HepG2 (cell line): ENCODE results near the gene MLST8. TPM values are rescaled to one million over a fixed set of nuclear protein-coding genes. Genes with fewer than 3 reads are reported as not detected.

Experiments
- AGO1 ChIP-seq: fragments of 200-400 bp; formaldehyde crosslinking; IDR thresholded peaks from 2 replicates; pipeline ENCODE4 v1.6.1; 2017; ENCODE audit warnings: mild to moderate bottlenecking, low read depth, low read length, moderate library complexity; ENCODE audit not compliant: poor library complexity, severe bottlenecking
- ARID4A ChIP-seq: sonication (generic); formaldehyde crosslinking; IDR thresholded peaks from 2 replicates; pipeline ENCODE4 v1.5.0; 2020; ENCODE audit warnings: mild to moderate bottlenecking, missing genetic modification reagents, borderline replicate concordance
- ARNTL ChIP-seq: sonication (generic); formaldehyde crosslinking; IDR thresholded peaks from 2 replicates; pipeline ENCODE4 v1.4.0; 2020; ENCODE audit warnings: mild to moderate bottlenecking, missing genetic modification reagents
- BORCS8-MEF2B ChIP-seq: sonication (generic); formaldehyde crosslinking; IDR thresholded peaks from 2 replicates; pipeline ENCODE4 v1.8.0; 2022; ENCODE audit warnings: mild to moderate bottlenecking, missing genetic modification reagents
- DNMT1 ChIP-seq: sonication (generic); formaldehyde crosslinking; IDR thresholded peaks from 2 replicates; pipeline ENCODE4 v1.5.1; 2020; ENCODE audit warnings: mild to moderate bottlenecking, missing genetic modification reagents
- HDAC2 ChIP-seq: sonication (generic); formaldehyde crosslinking; IDR thresholded peaks from 2 replicates; pipeline ENCODE4 v1.4.0; 2020; ENCODE audit warnings: missing genetic modification reagents
- JUNB ChIP-seq: sonication (generic); formaldehyde crosslinking; IDR thresholded peaks from 2 replicates; pipeline ENCODE4 v1.8.0; 2022; ENCODE audit warnings: missing genetic modification reagents, mild to moderate bottlenecking, borderline replicate concordance
- MEIS1 ChIP-seq: sonication (generic); formaldehyde crosslinking; IDR thresholded peaks from 2 replicates; pipeline ENCODE4 v1.9.0; 2021; ENCODE audit warnings: mild to moderate bottlenecking, missing genetic modification reagents, moderate library complexity, borderline replicate concordance
- MNT ChIP-seq: fragments of 450-650 bp; IDR thresholded peaks from 2 replicates; pipeline ENCODE4 v1.6.1; 2016
- MTA1 ChIP-seq: sonication (generic); formaldehyde crosslinking; IDR thresholded peaks from 2 replicates; pipeline ENCODE4 v1.4.0; 2020; ENCODE audit warnings: missing genetic modification reagents, mild to moderate bottlenecking, borderline replicate concordance
- MTERF4 ChIP-seq: sonication (generic); formaldehyde crosslinking; IDR thresholded peaks from 2 replicates; pipeline ENCODE4 v1.8.0; 2023; ENCODE audit warnings: mild to moderate bottlenecking, missing genetic modification reagents
- PHB2 ChIP-seq: fragments of 450-650 bp; IDR thresholded peaks from 2 replicates; pipeline ENCODE4 v1.6.1; 2018; ENCODE audit not compliant: partially characterized antibody
- POLR2G ChIP-seq: fragments of 200-400 bp; formaldehyde crosslinking; IDR thresholded peaks from 2 replicates; pipeline ENCODE4 v1.6.1; 2018; ENCODE audit warnings: mild to moderate bottlenecking, low read depth, low read length, moderate library complexity
- PRMT3 ChIP-seq: sonication (generic); formaldehyde crosslinking; IDR thresholded peaks from 2 replicates; pipeline ENCODE4 v1.8.1; 2022; ENCODE audit warnings: low read depth, mild to moderate bottlenecking, moderate library complexity, missing genetic modification reagents, borderline replicate concordance
- ZBTB20 ChIP-seq: sonication (generic); formaldehyde crosslinking; IDR thresholded peaks from 2 replicates; pipeline ENCODE4 v1.8.1; 2023; ENCODE audit warnings: missing genetic modification reagents, low read depth, mild to moderate bottlenecking, borderline replicate concordance
- ZFP37 ChIP-seq: sonication (generic); formaldehyde crosslinking; IDR thresholded peaks from 2 replicates; pipeline ENCODE4 v1.4.0; 2020; ENCODE audit warnings: missing genetic modification reagents, borderline replicate concordance
- ZNF326 ChIP-seq: sonication (generic); formaldehyde crosslinking; IDR thresholded peaks from 2 replicates; pipeline ENCODE4 v1.4.0; 2020; ENCODE audit warnings: missing genetic modification reagents, borderline replicate concordance
- ZNF460 ChIP-seq: sonication (generic); formaldehyde crosslinking; IDR thresholded peaks from 2 replicates; pipeline ENCODE4 v1.5.1; 2020; ENCODE audit warnings: missing genetic modification reagents, mild to moderate bottlenecking, borderline replicate concordance
- ZNF512 ChIP-seq: sonication (generic); formaldehyde crosslinking; IDR thresholded peaks from 2 replicates; pipeline ENCODE4 v1.4.0; 2020; ENCODE audit warnings: mild to moderate bottlenecking, missing genetic modification reagents
- ZNF530 ChIP-seq: sonication (generic); formaldehyde crosslinking; IDR thresholded peaks from 2 replicates; pipeline ENCODE4 v1.5.0; 2020; ENCODE audit warnings: low read depth, mild to moderate bottlenecking, missing genetic modification reagents
- polyA plus RNA-seq, 8 experiments: library from polyadenylated mRNA; depleted of rRNA in 3 of 8; stranded (reverse) in 7 of 8; unstranded in 1 of 8; fragments of >200 nt; fragmentation: Illumina TruSeq in 4 of 8; extraction: Trizol in 4 of 8; gene quantifications; 2 replicates each; pipeline versions ENCODE4 v1.2.1 to v1.2.3, GENCODE V29; 2011 to 2016; ENCODE audit warnings: low read depth in 4 of 8, missing spikeins in 1 of 8, mixed read lengths in 1 of 8; ENCODE audit not compliant: insufficient read depth in 1 of 8
- total RNA-seq, 5 experiments: library from RNA; depleted of rRNA; stranded (reverse); fragments of >200 nt; fragmentation: Illumina TruSeq; extraction: Trizol; gene quantifications; 2 replicates each; pipeline ENCODE4 v1.2.3, GENCODE V29; 2016; ENCODE audit warnings: low read depth in 1 of 5

MLST8 gene
- total and polyA plus RNA-seq, 2 of the 13 experiments (the other 11 are each of a cell fraction or from before 2014, with no cell fraction given): 30.8 to 72.7 TPM

- TF ChIP-seq ZNF530 (CRISPR knock-in tag): no peak
- peak; percentile 75; the same call in 1 of the 2 replicates for TF ChIP-seq ARNTL (CRISPR knock-in tag)
- no peak for TF ChIP-seq PHB2
- peak; percentile 78 for TF ChIP-seq HDAC2 (CRISPR knock-in tag)
- TF ChIP-seq DNMT1 (CRISPR knock-in tag): no peak; the same call in 1 of the 2 replicates
- no peak for TF ChIP-seq PRMT3
- peak; percentile 98 for TF ChIP-seq MEIS1 (CRISPR knock-in tag)
- peak; percentile 60 for TF ChIP-seq MNT
- TF ChIP-seq ARID4A (CRISPR knock-in tag): peak; percentile 97
- TF ChIP-seq MTERF4 (CRISPR knock-in tag): no peak; the same call in 1 of the 2 replicates
- TF ChIP-seq BORCS8-MEF2B (CRISPR knock-in tag): peak; percentile 55; the same call in 1 of the 2 replicates
- TF ChIP-seq ZNF512 (CRISPR knock-in tag): no peak
- TF ChIP-seq ZNF460 (CRISPR knock-in tag): no peak
- TF ChIP-seq POLR2G: peak; percentile 92
- TF ChIP-seq MTA1 (CRISPR knock-in tag): peak; percentile 92; the same call in 1 of the 2 replicates
- TF ChIP-seq ZFP37: no peak
- TF ChIP-seq JUNB (CRISPR knock-in tag): no peak
- TF ChIP-seq ZNF326: no peak
- TF ChIP-seq ZBTB20 (CRISPR knock-in tag): peak; percentile 57; the same call in 1 of the 2 replicates
- no peak for TF ChIP-seq AGO1
Measured at GRCh38 chr16:2223221-2223941, 18.1 kb downstream of the MLST8 start, which contains the start of gene E4F1 (continued).
